NCI-H2227 (cell line): ENCODE data around the gene SLCO3A1.

ENCODE experiments used
- DNase-seq: peaks from one replicate; lab custom pipeline; 2025; ENCODE audit not compliant: unreplicated experiment; lab: John Stamatoyannopoulos, UW

SLCO3A1 gene

DNA sequence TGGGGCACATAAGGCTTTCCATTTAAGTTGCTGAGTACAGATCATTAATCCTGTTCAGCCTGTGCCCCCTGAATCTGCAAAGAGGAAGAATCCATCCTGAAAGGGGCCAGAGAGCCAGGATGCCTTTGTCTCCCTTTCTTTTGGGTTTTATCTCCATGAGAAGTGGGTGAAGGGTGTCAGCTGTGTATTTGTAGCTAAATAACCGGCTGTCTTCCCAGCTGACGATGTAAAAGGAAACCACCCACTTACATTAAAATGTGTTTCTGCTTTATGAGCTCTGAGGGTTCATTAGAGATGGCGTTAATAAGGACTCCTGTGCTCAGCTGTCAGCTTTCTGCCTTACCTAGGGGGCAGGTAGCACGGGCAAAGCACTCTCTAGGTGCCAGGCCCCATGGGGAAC, 83.4 kb downstream of the SLCO3A1 start:
- no peak for DNase-seq

DNA sequence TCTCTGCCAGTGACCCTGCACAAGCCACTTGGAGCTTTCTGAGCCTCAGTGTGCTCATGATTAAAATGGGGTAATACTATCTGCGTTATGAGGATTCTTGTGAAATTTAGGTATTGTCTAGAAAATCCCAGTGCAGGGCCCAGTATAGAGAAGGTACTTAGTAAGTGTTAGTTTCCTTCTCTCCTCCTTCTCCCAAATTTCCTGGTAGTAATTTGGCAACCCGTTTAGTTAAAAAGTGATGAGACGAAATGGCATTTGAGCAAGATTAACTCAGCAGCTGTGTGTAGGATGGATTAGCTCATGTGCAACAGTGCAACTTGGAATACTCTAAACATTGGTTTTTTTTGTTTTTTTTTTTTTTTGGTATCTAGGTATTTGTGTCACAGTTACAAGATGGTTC, 84.6 kb downstream of the SLCO3A1 start:
- no peak for DNase-seq

DNA sequence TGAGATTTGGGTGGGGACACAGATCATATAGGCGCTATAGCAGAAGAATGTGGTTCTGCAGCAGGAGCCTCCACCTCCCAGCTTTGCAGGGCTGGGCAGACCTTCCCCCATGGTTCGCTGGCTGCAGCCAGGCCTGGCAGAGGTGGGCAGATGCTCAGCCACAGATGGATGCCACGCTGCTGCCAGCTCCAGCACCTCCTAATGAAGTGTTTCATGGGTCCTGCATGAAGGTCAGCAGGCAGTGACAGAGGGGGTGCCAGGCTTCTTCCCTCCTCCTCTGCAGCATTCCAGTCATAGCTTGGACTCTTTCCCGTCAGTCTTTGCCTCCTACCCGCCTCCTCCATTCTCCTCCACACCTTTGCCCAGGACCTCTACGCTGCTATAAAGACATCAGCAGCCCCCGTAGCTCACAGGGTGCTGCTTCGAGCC, 85.9 kb downstream of the SLCO3A1 start:
- DNase-seq, result no peak

DNA sequence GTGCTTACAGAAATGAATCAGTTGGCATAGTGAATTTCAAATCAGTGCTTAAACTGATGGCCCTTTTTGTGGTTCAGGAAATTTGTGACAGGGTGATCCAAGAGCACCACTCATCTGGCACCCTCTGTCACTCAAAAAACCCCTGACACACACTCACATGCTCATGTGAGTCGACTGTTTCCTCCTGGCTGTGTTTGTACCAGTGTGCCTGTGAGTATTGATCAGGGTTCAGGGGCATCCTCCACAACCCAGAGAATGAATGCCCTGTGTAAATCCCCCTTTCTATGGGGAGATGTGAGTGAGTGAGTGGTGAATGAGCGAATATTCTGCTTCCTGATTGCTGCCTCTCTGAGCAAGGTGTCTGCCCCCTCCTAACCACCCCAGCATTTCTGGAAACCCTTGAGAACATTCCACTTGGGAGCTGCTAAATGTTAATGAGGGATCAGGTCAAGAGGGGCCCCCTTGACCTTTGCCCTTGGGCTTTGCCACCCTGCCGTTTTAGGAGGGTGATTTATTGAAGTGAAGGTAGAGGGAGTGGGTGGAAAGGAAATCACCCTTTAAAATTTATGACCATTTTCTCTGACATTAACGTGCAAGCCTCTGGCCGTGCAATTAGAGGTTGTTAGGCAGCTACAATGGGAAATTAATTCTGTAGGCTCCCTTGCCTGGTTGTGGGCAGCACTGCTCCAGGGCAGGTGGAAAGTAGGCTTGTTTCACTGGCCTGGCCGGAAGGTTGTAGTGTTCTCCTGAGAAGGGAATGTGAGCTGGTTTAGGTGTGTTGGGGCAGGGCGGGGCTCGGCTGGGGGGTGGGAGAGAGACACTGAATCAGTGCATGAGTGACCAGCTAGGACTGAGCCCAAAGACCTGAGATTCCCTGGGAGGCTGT, 87.2 kb downstream of the SLCO3A1 start:
- peak; percentile 29 for DNase-seq

DNA sequence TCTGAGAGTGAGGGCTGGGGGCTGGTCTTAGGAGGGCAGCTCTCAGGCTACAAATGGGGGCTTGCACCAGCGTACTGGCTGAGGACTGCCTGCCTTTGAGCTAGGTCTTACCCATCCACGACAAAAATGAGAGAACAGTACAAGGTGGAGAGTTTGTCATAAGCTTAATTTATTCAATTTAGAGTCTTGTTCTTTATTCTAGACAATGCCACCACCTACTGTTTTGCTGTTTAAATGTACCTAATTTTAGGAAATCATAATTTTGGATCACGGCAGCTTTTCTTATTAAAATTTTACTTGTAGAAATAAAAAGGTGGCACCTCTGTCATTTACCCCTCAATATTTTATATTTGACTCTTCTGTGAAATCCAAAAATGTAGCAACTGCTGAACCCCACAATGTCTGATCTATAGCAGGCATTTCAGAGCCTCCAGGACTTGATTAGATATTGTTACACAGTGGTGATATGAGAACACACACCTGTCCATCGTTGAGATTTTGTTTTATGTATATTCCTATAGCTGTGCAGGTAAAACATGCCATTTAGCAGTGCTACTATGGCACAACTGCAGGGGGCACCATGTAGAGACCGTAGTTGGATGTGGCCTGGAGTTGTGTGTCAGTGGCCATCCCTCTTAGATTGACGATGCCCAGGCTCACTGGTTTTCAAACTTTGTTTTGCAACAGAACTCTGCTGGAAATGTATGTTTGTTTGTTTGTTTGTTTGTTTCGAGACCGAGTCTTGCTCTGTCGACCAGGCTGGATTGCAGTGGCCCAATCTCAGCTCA, 88.6 kb downstream of the SLCO3A1 start:
- DNase-seq, result no peak

DNA sequence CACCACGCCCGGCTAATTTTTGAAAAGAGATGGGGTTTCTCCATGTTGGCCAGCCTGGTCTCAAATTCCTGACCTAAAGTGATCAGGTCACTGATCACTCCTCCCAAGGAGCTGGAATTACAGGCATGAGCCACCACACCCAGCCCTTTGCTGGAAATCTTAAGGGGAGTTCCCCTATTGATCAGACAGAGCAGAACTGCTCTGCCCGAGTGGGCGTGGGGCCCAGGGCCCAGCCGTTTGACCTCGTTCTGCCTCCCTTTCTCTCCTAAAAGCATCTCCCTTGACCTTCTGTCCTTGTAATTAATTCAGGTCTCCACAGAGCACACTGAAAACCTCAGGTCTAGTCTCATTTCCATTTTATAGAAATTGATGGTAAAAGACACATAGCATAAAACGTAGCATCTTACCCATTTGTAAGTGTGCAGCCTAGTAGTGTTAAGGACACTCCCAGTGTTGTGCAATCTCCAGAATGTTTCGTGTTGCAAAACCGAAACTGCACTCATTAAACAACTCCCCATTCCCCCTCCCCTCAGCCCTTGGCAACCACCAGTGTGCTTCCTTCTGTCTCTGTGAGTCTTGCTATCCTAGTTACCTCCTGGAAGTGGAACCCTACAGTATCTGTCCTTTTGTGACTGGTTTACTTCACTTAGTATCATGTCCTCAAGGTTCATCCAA, 89.3 kb downstream of the SLCO3A1 start:
- DNase-seq, result peak; percentile 7

DNA sequence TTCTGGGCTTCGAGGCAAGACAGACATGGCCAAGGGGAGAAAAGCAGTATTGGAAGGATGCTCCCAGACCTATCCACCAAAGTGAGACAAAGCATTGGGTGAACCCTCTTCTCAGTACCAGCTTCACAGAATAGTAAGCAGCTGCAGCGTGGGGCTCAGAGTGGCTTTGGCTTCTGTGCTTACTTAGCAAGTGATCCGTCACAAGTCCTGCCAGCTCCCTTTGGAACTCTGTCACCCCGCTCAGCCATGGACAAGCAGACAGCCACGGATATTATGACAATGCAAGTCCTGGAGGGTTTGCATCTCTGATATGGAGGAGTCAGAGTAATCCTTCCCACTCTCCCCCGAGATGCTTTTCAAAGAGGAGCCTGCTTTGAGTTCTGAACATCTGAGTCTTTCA, 90.8 kb downstream of the SLCO3A1 start:
- DNase-seq, result no peak

DNA sequence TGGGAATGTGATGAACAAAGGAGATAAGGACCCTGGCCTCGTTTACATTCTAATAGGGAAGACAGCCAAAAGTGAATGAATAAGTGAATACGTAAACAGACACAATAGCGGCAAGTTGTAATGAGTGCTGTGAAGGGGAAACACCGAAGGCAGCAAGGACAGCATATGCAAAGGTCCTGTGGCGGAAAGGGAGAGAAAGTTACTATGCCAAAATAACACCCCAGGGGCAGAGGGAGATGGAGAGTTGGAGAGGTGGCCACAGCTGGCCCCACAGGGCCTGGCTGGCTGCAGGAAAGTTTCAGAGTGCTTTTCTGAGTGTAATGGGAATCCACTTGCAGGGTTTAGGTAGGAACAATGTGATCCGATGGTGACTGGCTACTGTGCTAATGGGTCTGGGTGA, 91.9 kb downstream of the SLCO3A1 start:
- no peak for DNase-seq

DNA sequence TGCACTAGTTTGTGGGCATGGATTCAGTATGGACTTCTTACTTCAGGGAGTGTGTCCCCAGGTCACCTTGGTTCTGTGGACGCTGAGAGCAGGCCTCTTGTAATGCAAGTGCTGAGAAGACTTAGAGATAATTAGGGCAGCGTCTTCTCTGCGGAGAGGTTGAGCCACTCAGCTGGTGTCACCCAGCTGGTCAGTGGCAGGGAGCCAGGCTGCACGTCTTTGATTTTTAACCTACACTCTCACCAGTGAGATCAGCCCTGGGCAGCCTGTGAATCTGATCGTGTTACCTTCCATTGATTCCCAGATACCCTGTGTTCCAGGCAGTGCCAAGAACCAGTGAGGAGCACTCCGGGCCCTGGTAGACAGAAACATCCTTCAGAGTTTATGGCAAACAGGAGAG, 92.6 kb downstream of the SLCO3A1 start:
- DNase-seq, result no peak

DNA sequence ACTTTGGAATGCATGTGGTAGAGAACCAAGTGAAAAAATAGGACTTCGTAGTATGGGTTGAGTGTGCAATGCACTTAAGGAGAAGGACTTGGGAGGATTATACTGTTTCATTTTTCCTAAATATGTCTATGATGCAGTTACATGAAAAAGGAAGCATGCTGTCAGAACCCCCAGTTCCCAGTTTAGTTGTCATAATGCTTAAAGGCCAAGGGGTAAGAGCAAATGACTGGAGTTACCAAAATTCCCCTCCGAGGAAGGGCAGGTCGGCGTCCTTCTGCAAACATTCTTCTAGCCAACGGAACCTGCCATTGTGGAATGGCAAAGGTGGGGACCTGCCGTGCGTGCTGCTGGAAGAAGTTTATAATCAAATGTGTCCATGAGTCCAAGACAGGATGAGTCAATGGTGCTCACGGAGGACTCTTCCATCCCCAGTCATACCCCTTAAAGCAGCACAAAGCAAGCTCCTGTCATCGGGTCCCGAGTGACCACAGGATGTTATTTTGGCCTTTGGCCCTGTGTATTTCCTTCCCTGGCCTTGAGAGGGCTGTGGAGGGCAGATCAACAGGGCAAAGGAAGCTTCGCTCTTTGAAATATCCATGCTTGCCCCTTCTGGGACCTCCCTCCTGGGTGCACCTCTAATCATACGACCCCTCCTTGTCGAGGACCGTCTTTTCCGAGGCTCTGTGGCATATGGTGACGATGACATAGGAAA, 93.2 kb downstream of the SLCO3A1 start:
- DNase-seq, result no peak

DNA sequence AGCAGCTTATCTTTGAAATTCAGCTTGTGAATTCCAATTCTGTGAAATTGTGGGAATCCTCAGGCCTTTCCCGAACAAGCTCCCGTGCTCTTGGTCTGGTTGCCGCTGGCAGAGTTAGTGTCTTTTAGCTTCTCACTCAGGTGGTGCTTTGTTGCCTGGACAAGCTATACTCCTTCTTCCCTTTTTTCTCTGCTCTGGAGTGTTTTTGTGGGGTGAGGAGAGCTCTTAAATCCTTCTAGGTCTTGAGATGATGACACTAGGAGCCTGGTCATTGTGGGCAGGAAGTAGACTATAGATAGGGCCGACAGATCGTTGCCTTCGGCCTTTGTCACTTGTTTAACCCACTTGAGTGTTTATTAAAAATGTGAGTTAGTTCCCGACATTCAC, 93.8 kb downstream of the SLCO3A1 start:
- no peak for DNase-seq

DNA sequence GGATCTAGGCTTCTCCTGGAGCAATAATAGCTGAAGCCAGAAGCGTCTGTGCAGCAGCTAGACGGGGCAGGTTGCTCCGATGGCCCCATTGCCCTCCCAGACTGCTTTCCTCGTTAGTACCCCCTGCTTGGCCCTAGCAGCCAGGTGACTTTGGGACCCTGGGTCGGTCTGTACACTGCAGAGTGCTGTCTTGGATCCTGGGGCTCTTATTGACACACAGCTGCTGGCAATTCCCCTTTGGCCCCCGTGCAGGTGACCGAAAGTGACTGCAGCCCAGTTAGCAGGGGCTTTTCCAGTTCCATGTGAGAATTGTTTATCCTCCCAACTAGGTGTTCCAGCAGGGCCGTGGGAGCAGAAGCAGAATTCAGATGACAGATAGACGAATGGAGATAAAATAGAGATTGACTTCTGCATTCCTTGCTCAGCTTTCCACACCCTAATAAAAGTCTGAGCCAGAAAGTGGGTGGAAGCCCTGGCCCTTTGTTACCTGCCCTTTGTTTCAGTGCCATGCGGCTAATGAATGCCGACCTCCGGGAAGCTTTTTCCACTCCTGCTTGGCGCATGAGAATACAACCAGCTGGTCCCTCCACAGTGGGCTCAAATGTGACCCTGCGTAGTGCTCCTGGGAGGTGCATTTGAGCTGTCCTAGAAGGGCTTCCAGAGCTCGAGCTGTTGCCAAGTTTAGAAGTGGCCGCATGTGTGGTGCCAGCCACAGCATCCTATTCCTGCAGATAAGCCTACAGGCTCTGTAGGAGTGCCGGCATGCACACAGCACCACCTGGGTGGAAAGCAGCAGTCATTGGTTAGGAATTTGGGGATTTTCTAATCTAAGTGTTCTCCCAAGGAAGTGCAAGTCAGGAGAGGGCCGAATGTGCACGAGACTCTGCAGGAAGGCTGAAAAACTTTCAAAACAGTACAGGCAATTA, 94.4 kb downstream of the SLCO3A1 start:
- DNase-seq, result no peak

DNA sequence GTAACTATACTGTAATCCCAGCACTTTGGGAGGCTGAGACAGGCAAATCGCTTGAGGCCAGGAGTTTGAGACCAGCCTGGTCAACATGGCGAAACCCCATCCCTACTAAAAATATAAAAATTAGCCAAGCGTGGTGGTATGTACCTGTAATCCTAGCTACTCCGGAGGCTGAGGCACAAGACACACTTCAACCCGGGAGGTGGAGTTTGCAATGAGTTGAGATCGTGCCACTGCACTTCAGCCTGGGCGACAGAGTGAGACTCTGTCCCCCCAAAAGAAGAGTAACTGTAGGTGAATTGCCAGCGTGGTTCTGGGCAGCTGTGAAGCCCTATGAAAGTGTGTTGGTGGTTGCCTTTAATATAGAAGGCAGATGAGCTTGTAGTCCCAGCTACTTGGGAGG, 95.9 kb downstream of the SLCO3A1 start:
- DNase-seq, result no peak

DNA sequence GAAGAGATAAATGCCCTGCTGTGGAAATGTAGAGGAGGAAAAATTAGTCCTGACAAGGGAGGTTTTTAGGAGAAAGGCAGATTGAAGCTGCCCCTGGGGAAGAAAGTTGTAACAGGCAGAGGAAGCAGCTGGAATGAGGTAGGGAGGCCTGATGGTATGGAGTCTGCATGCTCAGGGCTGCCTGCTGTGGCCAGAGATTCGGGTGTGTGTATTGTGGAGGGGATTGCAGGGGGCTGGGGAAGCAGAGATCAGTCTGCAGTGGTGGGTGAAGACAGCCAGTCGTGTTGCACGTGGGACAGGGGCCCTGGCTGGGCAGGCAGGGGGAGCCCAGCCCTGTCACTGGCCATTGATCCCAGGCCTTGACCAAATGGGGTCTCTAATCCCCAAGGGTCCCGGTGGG, 96.5 kb downstream of the SLCO3A1 start:
- DNase-seq, result no peak

DNA sequence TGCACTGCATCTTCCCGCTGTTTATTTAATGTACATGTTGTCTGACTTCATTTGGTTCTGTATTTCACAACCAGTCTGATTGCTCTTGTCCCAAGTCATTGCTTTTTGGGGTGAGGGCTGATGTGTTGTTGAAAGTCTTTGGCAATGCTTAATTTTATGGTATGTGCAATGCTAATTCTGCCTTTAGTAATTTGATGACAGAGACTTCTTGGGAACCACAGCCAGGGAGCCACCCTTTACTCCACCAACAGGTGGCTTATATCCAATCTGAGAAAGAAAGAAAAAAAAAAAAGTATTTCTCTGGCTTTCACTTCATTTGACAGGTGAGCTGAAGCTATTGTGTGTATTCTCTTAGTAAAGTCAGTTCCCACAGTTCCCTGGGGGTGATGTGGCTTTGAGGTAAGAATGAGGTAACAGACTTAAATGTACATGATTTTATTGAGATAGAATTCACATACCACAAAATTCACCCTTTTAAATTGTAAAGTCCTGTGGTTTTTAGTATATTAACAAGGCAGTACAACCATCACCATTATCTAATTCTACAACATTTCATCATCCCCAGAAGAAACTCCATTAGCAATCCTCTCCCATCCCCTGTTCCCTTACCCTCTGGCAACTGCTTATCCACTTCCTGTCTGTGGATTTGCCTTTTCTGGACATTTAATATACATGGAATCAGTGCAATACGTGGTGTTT, 97.3 kb downstream of the SLCO3A1 start:
- no peak for DNase-seq

DNA sequence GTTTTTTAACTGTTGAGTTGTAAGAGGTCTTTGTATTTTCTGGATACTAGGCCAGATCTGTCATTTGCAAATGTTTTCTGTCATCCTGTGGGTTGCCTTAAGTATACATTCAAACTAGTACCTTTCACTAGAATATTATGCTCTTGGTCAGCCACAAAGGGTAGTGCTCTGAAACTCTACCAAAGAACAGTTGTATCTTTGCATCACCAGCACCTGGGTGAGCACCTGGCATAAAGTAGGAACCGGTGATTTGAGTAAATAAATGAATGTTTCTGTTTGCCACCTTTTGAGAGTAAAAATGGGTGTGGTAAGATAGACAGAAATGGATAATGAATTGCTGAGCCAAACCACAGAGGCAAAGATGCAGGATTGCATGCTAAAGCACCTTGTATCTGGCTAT, 98.7 kb downstream of the SLCO3A1 start:
- no peak for DNase-seq

DNA sequence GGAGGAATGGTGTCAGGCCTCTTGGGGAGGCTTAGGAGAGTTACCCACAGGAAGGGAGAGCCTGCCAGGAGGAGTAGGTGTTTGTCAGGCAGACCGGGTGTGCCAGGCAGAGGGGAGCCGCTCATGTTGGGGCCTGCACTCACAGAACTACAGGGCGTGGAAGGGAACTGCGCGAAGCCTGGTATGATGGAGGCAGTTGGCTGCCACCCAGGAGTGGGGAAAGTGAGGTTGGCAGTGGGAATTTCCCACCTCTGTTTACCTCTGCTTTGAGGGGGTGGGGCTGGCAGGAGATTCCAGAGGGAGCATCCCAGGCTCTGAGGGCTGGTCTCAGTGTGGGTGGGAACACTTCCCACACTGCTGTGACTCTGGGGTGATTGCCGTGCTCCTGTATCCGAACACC, 99.9 kb downstream of the SLCO3A1 start:
- DNase-seq, result no peak

DNA sequence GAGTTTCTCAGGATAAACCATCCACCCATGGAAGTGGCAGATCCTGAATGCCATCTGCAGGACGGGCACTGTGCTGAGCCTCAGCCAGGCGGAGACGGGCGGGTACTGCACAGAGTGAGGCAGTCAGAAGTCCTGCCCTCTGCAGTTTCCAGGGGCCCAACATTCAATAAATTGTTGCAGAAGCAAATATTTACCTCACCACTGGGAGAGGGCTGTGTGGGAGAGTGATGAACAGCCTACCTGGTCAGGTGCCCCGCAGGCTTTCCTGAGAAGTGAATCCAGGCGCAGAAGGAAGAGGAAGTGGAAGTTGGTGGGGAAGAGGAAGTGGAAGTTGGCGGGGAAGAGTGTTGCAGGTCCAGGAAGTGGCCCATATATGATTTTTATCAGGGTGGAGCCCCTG, 100.8 kb downstream of the SLCO3A1 start:
- no peak for DNase-seq

DNA sequence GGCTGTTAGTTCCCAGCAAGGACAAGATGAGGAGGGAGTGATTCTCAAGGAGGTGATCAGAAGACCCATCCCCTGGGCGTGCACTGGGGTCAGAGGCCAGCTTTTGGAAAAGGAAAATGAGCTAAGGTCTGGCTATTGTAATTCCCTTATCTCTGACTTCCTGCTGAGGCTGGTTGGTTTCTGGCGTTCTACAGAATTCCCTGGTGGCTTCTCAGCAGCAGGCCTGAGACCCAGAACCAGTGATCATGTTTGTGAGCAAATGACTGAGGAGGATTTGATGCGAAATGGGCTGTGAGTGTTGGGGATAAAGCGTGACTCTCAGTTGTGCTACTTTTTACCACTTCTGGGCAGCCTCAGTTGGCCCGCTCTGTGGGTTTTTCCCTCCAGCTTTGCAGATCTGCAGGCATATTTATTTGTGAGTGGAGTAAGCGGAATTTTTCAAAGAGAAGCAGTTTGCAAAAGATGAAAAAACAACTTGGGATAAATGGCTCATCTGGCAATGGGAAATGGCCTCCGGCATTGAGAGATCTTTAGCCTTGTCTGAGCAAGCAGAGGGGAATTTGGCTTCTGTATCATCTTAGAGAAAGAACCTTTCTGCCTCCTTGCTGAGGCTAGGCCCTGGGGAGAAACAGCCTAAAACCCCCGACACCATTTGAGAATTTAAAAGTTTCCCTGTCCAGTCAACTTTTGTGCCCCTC, 102.7 kb downstream of the SLCO3A1 start:
- no peak for DNase-seq
